ENCODE results near the gene B4GAT1. TPM values are rescaled to one million over a fixed set of nuclear protein-coding genes. Genes with fewer than 3 reads are reported as not detected.
A peak's percentile ranks its signal among the peaks of the same experiment; 100 is the strongest.

The B4GAT1 gene
- total and polyA plus RNA-seq, 9 of the 15 experiments (the other 6 are each of a cell fraction or from before 2014, with no cell fraction given): 0.86 to 9.5 (median 3.8) TPM

DNA sequence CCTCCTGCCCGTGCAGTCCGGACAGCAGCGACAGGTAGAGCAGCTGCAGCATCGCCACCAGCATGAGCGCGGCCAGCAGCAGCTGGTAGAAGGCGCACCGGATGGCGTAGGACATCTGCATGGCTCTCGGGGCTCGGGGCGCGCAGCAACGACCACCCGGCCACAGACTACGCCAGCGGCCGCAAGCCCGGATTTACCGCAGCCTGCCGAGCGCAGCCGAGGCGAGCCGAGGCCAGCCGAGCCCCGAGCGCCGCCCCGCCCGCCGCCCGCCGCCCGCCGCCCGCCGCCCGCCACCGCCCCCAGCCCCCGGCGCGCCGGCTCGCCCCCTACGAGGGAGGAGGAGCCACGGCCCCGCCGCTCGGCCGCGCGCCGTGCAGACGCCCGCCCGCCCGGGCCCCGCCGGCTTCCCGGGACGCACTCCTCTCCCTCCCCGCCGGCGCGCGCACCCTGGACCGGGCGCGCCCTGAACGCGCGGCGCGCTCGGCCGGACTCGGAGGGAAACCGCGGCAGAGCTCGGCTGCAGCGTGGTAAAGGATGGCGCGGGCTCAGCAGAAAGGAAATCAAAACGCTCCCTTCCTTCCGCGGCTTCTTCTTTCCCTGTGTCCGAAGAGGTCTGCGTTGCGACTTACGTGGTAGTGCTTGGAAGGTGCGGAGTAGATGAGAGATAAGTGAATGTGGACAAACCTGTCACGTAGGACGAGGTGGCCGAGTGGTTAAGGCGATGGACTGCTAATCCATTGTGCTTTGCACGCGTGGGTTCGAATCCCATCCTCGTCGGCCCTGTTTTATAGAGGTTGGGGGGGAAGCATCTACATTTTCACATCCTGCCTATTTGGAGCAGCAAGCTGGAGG, at the start of gene B4GAT1 (continued):
- TF ChIP-seq, protein P1, sequence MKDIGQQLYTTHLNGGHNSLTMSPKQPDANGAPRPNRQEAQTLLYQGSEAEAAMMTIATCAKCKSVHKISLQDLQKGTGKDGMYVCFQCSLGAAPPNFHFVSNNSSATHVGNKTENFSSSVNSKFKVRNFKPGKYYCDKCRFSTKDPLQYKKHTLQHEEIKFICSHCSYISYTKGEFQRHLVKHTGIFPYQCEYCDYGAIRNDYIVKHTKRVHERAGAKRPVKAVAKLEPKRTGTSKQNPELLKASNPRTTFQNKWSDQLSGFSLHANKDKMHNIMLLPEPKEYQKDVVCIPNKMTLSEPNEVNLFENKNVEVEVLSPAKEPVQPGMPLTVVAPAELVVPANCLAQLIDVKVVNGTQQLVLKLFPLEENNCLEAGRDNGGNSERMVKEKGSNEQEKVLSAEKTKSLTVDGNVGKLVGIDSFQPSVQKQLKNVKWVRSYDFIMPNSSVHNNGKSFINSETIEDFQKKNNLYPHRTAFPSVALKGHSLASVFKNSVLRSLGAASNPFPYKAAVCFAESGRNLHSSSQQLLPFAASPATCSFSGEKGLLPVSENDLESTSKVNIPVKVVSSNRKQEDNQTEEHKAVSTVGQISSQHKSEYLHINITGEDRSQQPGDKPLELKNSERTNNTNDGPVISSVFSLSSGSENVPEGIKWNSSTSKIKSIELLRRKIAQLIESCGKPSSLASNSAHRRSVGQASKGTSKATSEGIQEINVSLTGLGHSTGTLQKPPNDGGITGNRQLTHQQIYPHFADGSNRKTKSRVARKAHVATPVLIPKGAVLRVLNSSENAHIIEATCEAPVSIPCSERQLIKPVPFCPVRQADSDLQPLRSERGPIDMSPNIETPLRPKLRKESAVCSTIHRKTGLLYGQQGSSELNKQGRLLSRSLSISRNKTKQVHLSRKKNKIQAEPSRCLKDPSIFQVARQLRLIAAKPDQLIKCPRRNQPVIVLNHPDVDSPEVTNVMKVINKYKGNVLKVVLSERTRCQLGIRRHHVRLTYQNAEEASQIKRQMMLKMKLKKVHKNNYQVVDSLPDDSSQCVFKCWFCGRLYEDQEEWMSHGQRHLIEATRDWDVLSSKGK (CRISPR knock-in tag; IDR thresholded peaks at IDR 0.05): no peak
- TF ChIP-seq ZNF197 (CRISPR knock-in tag; IDR thresholded peaks at IDR 0.05; ENCODE audit: low read depth) (peak; percentile 60; the same call in 1 of the 2 replicates), ZNF707 (CRISPR knock-in tag; conservative IDR thresholded peaks at IDR 0.05) (no peak), KLF6 (CRISPR knock-in tag; IDR thresholded peaks at IDR 0.05; ENCODE audit: borderline replicate concordance) (no peak), ETV6 (IDR thresholded peaks at IDR 0.05; ENCODE audit: borderline replicate concordance in 1 of 2, low read depth in 2 of 2, low read length in 1 of 2) (no peak), ETV6 (CRISPR knock-in tag; IDR thresholded peaks at IDR 0.05; ENCODE audit: borderline replicate concordance) (no peak), CXXC5 (CRISPR knock-in tag; IDR thresholded peaks at IDR 0.05) (peak; percentile 89), FOXJ2 (tag; IDR thresholded peaks at IDR 0.05) (no peak), ADNP (tag; IDR thresholded peaks at IDR 0.05) (no peak), MYC (IDR thresholded peaks at IDR 0.05; ENCODE audit: low read depth, low read length) (peak; percentile 70; the same call in 1 of the 2 replicates), MYC (CRISPR knock-in tag; IDR thresholded peaks at IDR 0.05; ENCODE audit: borderline replicate concordance, low read depth) (no peak), GABPB1 (CRISPR knock-in tag; IDR thresholded peaks at IDR 0.05) (peak; percentile 50)
- TF ChIP-seq, protein P2, sequence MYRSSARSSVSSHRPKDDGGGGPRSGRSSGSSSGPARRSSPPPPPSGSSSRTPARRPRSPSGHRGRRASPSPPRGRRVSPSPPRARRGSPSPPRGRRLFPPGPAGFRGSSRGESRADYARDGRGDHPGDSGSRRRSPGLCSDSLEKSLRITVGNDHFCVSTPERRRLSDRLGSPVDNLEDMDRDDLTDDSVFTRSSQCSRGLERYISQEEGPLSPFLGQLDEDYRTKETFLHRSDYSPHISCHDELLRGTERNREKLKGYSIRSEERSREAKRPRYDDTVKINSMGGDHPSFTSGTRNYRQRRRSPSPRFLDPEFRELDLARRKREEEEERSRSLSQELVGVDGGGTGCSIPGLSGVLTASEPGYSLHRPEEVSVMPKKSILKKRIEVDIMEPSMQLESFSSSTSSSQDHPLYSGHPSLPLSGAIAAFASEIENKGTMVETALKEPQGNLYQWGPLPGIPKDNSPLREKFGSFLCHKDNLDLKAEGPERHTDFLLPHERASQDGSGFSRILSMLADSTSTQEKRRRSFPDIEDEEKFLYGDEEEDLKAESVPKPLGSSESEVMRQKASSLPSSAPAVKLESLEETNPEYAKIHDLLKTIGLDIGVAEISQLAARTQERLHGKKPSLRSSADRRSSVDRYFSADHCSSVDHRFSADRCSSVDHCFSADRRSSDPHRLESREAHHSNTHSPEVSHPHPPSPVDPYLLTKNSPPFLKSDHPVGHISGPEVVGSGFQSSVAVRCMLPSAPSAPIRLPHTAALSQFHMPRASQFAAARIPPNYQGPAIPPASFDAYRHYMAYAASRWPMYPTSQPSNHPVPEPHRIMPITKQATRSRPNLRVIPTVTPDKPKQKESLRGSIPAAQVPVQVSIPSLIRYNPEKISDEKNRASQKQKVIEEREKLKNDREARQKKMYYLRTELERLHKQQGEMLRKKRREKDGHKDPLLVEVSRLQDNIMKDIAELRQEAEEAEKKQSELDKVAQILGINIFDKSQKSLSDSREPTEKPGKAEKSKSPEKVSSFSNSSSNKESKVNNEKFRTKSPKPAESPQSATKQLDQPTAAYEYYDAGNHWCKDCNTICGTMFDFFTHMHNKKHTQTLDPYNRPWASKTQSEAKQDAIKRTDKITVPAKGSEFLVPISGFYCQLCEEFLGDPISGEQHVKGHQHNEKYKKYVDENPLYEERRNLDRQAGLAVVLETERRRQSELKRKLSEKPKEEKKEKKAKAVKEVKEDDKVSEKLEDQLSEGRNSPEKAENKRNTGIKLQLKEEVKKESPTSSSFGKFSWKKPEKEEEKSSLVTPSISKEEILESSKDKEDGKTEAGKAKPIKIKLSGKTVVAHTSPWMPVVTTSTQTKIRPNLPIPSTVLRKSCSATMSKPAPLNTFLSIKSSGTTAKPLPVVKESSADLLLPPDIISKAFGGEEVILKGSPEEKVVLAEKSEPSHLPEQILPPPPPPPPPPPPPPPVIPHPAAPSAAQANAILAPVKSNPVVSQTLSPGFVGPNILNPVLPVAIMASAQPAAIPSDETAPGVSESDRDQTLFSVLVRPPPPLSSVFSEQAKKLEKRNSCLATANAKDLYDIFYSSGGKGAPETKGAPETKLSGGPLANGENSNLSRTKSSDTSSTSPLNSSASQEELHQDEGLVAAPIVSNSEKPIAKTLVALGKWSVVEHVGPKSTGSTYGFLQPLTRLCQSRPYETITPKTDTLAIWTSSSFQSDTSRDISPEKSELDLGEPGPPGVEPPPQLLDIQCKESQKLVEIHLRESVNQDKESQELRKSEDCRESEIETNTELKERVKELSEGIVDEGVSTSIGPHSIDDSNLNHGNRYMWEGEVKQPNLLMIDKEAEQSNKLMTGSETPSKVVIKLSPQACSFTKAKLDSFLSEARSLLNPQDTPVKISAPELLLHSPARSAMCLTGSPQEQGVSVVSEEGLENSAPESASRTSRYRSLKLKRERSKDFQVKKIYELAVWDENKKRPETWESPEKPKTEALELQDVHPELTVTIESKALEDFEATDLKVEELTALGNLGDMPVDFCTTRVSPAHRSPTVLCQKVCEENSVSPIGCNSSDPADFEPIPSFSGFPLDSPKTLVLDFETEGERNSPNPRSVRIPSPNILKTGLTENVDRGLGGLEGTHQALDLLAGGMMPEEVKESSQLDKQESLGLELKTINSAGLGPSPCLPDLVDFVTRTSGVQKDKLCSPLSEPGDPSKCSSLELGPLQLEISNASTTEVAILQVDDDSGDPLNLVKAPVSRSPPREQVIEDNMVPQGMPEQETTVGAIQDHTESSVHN (IDR thresholded peaks at IDR 0.05; ENCODE audit: borderline replicate concordance in 1 of 2, low read depth in 1 of 2): no peak
